ENCODE data around the gene HRH3.

Gene HRH3

DNA sequence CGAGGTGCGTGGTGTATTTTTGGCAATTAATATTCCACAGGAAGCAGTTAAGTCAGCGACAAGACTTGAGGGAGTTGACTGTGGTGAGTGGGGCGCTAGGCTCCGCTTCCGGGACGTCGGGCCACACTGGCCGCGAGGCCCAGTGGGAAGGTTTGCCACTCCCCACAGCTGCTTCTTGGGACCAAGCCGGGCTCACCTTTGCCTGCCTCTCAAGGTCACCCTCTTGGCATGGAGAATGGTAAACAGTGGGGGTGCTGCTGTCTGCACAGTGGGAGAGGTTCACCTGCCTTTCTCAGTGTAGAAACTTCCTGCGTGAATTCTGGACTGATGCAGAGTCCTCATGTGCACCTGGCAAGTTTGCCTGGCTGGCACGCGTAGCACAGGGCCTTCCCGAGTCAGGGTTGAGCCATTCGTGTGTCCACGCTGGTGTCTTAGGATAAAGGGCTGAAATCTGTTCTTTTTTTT, 24.6 kb upstream of the HRH3 start:
- no peak for DNase-seq (ENCODE audit: low read depth in 2 of 2)

DNA sequence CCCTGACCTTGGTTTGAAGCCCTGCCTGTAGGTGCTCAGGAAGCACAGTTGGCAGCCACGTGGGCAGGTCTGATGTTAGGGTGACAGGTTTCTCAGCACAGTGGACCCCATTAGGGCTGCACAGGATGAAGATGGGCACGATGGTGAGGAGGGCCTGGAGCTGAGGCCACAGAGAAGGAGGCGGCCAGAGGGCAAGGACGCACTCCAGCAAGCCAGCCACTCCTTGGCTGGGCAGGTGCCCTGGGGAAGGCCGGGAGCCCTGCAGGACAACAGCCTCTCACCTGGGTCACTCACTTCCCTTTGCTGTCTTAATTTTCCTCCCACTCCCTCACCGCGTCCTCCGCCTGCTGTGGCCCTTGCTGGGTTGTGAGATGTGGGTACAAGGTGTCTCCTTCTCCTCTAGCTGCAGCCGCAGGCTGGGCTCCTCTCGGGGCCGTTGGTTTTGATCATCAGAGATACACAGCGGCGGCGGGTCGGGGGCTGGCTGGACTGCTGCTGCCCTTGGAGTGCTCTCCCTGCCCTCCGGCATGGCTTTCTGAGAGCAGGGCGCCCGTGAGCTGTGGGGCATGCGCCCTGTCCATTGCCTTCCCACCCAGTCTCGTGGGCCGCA, 23.9 kb upstream of the HRH3 start:
- DNase-seq (ENCODE audit: low read depth in 2 of 2): no peak

DNA sequence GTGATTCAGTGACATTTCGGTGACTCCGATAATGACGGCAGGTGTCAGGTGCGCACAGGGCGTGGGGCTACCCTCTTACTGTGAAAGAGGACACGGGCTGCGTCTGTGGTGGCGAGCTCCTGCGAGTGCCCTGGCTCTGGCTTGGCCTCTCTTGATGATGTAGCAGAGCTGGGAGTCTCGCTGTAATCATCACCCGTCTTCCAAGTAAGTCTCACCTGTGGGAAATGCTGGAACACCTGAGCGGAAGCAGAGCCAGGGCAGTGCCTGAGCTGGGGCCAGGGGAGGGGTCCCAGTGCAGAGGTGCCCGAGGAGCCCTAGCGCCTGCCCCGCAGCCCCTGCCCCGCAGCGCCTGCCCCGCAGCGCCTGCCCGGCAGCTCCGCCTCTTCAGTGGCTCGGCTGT, 23.0 kb upstream of the HRH3 start:
- no peak for DNase-seq (ENCODE audit: low read depth in 2 of 2)

- no peak for DNase-seq (ENCODE audit: low read depth in 2 of 2)
Observed at GRCh38 chr20:62242176-62242575, 22.1 kb upstream of the HRH3 start.

- DNase-seq (ENCODE audit: low read depth in 2 of 2): no peak
Observed at GRCh38 chr20:62241506-62241905, 21.4 kb upstream of the HRH3 start.

- no peak for DNase-seq (ENCODE audit: low read depth in 2 of 2)
Observed at GRCh38 chr20:62240020-62240685, 20.1 kb upstream of the HRH3 start.

- no peak for DNase-seq (ENCODE audit: low read depth in 2 of 2)
Observed at GRCh38 chr20:62239278-62239879, 19.3 kb upstream of the HRH3 start.

DNA sequence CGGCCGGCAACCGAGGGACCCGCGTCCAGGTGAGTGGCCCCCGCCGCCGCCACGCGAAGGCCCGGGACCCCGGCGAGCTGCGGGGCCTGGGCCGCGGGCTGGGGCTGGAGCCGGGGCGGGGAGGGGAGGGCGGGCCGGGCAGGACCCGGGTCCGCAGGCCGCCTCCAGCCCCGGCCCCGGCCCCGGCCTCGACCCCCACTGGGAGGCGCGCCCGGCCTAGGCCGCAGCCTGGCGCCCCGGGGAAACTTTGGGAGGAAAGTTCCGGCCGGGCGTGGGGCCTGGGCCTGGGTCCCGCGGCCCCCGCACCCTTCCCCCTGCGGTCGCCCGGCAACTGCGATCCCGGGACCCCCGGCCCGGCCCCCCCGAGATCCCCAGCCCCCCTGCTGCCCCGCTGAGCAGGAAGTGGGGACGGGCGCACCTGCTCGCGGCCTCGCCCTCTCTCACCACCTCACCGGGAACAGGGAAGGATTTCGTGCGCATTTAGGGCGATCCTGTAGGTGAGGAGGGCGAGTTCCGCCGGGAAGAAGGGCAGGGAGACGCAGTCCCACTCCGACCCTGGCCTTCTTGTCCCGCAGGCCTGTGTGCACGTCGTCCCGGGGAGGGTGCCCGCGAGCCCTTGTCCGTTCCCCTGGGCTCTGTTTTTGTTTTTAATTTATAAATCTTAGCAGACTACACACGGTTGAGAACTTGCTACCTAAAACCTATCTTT, 18.6 kb upstream of the HRH3 start:
- no peak for DNase-seq (ENCODE audit: low read depth in 2 of 2)

DNA sequence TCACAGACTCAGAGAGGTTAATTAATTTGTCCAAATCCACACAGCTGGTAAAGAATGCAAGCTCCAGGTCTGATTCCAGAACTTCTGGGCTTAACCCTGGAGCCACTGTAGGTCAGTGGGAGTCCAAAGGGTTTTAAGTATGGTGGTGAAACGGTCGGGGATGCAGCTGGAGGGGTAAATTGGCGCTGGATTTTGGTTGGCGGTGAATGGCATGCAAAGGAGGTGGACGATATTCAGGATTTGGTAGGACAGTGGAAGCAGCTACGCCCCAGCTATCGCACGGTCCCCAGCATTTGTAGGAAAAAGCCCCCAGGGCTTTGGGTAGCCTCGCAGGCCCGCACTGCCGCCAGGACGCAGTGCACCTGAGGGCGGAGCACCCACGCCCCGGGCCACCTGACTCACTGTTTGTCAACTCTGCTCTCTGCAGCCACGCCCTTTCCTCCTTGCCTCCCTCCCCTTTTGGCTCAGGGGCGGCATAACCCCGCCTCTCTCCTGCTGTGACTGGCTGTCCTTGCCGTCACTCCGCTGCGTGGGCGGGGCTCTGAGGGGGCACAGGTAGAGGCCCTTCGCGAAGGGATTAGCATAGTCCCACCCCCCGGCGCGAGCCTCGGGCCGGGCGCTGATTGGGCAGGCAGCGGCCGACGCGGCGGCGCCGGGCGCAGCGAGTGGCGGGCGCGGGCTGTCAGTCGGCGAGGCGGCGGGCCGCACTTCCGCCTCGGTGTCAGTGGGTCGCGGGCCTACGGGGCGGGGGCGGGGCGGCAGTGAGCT, 17.9 kb upstream of the HRH3 start, which contains the start of gene OSBPL2:
OSBPL2 (plus strand) TSS at position 721 of the 768 bp plus-strand sequence. CDS start 17,664 bp downstream, outside the sequence.
- peak; percentile 100 for DNase-seq (ENCODE audit: low read depth in 2 of 2)

- DNase-seq (ENCODE audit: low read depth in 2 of 2): no peak
Observed at GRCh38 chr20:62237514-62237800, 17.4 kb upstream of the HRH3 start.

- DNase-seq (ENCODE audit: low read depth in 2 of 2): no peak
Observed at GRCh38 chr20:62236766-62237513, 16.9 kb upstream of the HRH3 start.

GRCh38 chr20:62236200-62236599, 16.1 kb upstream of the HRH3 start:
- no peak for DNase-seq (ENCODE audit: low read depth in 2 of 2)

DNA sequence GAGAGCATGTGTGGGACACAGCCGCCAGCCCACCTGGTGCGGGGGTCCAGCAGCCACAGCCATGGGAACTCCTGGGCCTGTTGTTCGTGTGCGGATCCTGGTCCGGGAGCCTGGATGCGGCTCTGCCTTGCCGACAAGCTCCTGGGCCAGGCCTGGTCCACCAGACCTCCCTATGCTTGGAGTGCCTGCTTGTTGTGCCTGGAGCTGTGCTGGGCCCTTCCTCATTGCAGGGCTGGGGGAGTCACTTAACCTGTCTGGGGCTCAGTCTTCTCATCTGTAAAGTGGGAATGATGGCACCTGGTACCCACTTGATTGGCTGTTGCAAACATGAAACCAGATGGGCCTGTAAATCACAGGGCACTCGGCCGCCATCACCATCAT, 15.7 kb upstream of the HRH3 start:
- no peak for DNase-seq (ENCODE audit: low read depth in 2 of 2)

DNA sequence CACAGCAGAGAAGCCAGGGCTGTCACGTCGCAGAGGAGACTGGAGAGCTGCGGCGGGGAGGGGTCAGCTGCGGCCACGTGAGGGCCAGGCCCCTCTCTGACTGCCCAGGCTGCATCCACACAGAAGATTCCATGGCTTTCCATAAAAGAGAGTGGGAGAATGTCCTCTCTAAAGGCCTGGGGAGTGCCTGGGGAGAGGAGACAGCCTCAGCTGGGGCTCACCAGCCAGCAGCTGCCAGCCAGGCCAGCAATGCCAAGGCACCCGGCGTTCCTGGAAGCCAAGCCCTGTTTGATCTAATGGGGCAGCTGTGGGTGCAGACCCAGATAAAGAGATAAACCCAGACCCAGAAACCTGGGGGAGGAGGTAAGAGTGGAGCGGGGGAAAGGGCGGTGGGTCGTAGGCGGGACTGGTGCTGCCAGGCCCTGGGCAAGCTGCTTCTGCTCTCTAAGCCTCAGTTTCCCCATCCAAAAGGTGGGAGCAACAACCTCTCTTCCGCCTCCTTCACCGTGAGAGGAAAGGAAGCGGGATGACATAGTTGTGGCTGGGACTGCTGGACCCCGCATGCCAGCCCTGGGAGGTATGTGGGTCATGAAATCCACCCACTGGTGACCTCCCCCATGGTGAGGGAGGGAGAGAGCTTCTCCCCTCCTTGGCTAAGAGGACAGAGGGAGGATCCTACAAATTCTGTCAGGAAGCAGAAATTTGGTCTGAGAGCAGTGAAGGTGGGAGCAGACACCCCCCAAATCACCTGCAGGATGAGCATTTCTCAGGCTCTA, 15.1 kb upstream of the HRH3 start:
- no peak for DNase-seq (ENCODE audit: low read depth in 2 of 2)

DNA sequence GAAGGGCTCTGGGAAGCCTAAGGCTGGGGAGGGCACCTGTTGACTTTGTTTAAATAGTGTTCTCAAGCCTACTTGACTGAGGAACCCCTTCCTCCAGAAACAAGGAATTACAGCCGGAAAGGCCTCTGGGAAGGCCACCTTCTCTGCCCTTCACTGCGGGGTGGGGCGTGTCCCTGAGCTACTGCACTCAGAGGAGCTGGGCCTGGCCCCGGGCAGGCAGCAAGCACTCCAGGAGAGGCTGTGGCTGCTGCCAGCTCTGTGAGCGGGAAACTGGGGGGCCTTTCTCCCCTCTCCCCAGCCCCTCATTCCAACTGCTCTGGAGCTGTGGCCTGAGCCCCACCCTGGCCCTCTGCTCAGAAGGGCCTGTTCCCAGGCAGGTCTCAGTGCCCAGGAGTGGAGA, 14.3 kb upstream of the HRH3 start:
- no peak for DNase-seq (ENCODE audit: low read depth in 2 of 2)

- DNase-seq (ENCODE audit: low read depth in 2 of 2): no peak
Observed at GRCh38 chr20:62233684-62234083, 13.6 kb upstream of the HRH3 start.

DNA sequence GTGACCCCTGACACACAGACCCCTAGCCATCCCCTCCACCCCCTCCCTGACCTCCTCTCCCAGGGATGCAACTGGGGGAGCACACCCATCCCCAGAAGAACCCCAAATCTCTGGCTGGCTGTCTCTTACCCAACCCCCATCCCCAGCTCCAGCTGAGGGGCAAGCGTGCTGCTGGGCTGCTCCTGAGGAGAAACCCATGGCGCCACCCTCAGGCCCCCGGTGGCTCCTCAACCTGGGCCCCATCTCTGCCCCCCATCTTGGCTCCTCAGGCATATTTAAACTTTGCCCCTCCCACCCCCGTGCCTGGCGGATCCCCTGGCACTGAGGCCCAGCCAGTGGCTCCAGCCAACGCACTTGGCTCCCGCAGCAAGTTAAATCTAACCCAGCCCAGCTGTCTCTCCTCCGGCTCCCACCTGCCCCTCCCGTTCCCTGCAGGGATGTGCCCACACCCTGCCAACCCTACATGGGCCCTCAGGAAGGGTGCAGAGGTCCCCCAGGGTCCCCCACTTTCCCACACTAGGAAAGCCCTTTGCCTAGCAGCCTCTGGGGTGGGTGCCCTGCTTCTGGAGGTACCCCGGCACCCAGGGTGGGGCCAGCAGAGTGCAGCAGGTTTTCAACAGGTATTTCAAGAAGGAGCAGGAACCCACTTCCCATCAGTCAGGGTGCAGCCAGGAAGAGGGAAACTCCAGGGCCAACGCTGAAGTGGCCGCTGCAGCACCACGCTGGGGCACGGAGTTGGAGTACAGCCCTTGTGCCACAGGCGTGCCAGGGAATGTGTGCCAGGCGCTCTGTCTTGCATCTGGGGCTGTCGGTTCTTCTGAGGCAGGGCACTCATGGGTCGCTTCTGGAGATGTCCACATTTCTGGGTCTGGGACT, 12.9 kb upstream of the HRH3 start:
- no peak for DNase-seq (ENCODE audit: low read depth in 2 of 2)

GRCh38 chr20:62232194-62232593, 12.1 kb upstream of the HRH3 start:
- no peak for DNase-seq (ENCODE audit: low read depth in 2 of 2)

GRCh38 chr20:62231292-62231691, 11.2 kb upstream of the HRH3 start:
- DNase-seq (ENCODE audit: low read depth in 2 of 2): no peak

DNA sequence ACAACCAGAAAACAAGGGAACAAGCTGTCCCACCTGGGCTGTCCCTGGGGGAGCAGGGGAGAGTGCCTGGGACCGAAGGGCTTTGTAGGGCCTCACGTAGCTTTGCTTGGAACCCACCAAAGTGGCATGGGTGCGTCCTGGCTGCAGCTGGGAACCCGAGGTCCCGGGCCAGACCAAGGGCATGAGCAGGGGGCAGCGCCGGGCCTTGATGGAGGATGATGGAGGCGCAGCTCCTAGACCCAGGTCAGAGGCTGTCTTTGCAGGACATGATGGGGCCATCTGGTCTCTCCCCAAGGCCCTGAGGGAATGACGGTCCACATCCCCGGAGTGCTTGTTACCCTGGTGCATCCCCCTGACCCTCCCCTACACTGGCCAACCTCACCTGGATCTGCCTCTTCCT, 10.6 kb upstream of the HRH3 start:
- DNase-seq (ENCODE audit: low read depth in 2 of 2): no peak
